NCI-H2227 (cell line): ENCODE results near the gene ATP6V1B1.
"Not testable (repeated sequence)": the region's sequence is repeated elsewhere in the genome, so short reads cannot be mapped to it uniquely, and the experiment has no call there.

Experiments
- DNase-seq: peaks from one replicate; lab custom pipeline; 2025; ENCODE audit not compliant: unreplicated experiment; lab: John Stamatoyannopoulos, UW

The ATP6V1B1 gene

DNA sequence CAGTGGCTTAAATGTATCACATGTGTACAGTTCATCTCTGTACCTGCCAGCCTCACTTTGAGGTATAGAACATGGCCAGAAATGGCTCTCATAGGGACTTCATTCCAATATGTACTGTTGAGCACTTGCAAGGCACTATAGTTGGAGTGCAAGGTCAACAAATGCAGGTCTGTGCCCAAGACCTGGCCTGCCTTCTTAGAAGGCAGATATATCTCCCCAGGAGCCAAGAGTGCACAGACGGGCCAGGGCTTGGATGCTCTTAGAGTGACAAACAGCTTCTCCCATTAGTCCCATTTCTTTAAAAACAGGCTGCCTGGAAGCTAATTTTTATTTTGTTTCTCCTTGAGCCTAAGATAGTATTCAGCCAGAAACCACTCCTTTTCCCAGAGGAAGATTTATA lies 51.7 kb downstream of the ATP6V1B1 start:
- no peak for DNase-seq

DNA sequence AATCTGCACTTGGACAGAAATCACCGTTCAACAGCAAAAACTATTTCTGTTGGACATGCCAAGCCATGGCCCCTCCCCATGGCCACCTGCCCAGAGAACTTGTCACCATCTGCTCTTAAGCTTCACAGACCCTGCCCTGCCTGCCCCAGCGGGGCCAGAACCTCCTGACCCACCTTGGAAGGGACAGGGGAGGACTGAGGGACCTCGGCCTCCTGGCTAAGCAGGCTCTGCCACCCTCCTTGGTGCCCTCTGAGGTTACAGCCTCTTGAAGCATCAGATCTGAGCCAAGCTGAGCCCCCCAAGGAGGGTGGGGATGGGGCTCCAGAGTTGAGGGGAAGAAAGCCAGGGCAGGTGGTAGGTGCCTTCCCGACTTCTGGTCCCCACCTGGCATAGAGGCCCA lies 52.5 kb downstream of the ATP6V1B1 start:
- DNase-seq, result no peak

DNA sequence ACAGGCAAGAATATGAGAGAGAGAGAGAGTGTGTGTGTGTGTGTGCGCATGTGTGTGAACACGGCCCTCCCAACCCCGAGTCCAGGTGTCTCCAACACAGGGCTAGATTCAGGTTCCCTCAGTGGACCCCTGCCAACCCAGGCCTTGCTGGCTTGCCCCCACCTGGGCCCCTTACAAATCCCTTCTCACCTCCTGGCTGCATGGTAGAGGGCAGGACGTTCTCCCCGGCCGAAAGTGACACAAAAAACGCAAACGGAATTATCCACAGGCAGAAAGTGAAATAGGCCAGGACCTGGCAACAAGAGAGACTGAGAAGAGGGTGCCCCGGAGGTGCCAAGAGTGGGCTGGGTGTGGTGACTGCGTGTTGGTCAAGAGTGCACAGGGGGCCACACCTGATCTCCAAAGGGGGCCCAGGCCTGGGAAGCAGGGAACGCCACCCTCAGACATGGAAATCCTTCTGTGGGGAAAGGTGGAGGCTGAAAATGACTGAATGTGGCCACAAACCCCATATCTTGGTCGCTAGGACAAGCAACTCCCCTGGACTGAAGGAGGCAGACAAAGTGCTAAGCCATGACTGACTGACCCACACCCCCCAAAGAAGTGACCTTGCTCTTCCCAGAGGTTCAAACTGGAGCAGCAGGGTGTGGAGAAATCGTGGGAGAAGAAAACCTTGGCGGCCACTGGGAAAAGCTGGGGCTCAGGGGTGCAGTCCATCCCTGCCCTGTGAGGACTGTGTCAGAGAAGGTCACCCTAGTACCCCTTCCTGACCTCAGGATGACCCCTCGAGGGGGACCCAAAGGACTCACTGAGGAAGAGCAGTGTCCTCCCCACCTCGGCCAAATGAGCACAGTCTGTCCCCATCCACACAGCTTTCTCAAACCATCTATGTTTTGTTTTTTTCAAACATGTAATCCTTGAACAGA lies 53.3 kb downstream of the ATP6V1B1 start:
- DNase-seq, result no peak

DNA sequence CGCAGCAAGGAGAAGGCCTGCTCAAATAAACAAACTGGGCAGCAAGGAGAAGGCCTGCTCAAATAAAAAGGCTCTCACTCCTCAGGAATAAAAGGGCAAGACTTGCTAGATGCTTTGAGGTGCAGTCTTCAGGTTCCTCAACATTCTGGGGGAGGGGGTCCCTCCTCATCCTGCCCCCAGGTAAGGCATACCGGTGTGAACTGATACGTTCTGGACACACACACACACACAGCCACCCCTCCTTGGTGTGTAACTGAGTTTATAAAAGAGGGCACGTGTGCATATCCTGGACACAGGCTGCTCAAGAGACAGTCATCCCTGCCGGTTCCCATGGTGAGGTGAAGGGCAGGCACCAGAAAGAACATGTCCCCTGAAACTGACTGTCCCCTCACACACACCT lies 54.5 kb downstream of the ATP6V1B1 start:
- no peak for DNase-seq

DNA sequence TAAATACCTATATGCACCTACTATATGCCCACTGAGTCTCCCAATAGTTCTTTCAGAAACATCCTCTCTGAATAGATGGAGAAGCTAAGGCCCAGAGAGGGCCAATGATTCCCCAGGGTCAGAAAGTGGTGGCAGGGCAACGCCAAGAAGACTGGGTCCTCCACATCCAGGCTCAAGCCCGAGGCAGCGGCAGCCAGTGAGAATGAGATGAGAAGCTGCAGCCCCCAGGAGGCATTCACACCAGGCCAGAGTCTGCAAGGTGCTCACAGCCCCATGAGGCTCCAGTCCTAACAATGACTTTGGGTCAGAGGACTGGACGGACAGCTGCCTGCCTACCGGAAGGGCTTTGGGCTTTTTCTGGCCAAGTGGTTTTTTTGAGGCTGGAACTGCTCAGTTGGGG lies 55.4 kb downstream of the ATP6V1B1 start:
- DNase-seq, result no peak

DNA sequence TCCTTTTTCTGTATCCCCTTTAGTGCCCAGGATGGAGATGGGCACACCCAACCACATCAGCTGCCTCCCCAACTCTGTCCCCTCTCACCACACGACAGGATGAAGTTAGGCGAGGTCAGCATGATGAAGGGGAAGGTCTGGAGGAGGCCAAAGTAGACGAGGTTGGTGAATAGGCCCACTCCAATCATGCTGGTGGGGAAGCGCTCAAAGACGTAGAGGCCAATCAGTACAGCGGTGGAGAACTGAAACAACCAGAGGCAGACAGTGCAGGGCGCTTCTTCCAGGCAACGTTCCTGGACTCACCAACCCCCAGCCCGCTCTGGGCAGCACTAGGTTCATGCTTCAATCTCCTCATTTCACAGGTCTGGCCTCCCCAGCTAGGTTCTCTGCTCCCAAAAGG lies 56.0 kb downstream of the ATP6V1B1 start:
- DNase-seq, result no peak

DNA sequence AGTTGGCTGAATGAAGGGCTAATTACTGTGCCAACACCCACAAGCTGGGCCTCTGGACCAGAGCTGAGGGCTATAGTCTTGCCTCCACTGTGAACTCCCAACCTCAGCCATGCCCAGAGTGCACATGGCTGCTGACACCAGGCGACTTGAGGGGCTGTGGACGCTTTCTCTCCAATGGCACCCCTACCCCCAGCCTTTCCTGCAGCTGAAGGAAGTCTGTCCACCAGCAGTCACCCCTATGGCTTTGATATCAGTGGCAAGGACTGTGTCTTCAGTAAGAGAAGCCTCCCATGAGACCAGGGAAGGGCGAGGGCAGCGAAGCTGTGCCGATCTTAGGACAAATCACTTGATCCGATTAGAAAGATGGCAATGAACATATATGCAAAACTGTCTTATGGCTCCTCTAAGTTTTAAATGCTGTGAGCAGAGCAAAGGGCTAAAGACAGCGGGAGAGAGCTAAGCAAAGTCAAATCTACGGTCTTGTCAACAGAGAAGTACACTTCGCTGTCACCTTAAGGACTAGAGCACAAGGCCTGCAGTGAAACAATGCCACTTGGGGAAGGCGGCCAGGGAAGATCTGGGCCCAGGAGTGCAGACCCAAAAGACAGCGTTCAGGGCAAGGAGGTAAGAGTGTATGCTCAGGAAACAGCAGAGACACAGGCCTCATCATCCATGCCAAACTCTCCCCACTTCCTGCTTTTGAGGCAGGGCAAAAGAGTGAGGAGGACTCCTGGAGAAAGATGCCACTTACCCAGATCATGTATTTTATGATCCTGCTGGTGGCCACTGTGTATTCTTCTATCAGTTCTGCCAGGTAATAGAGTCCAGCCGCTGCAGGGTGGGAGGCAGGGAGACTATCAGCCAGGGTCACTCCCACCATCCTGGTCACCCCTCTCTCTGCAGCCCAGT lies 57.5 kb downstream of the ATP6V1B1 start:
- DNase-seq, result no peak

DNA sequence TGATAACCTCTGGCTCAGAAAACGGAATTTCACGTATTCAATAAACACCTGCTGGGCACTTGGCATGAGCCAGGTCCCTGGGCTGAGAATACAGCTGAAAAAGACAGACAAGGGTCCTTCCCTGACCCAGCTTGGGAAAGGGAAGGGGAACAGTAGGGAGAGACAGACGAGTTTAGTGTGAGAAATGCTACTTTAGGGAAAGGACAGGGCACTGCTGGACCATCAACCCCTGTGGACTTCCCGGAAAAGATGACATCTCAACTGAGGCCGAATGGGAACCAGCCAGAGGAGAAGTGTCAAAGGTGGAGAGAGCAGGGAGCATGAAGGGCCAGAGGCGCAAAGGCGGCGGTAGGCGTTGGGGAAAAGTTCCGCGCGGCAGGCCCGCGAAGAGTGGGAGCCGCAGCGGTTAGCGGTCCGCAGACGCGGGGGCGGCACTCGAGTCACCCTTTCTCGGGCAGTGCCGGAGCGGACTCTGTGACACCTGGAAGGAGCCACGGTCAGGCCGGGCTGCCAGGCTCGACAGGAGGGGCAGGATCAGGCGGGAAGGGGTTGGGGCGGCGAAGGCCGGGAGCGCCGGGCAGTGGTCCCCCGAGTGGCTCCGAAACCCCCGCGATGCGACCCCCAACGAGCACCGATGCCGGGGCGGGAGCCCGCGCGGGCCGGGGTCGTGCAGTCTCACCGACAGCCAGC lies 58.5 kb downstream of the ATP6V1B1 start:
- DNase-seq, result peak; percentile 26

DNA sequence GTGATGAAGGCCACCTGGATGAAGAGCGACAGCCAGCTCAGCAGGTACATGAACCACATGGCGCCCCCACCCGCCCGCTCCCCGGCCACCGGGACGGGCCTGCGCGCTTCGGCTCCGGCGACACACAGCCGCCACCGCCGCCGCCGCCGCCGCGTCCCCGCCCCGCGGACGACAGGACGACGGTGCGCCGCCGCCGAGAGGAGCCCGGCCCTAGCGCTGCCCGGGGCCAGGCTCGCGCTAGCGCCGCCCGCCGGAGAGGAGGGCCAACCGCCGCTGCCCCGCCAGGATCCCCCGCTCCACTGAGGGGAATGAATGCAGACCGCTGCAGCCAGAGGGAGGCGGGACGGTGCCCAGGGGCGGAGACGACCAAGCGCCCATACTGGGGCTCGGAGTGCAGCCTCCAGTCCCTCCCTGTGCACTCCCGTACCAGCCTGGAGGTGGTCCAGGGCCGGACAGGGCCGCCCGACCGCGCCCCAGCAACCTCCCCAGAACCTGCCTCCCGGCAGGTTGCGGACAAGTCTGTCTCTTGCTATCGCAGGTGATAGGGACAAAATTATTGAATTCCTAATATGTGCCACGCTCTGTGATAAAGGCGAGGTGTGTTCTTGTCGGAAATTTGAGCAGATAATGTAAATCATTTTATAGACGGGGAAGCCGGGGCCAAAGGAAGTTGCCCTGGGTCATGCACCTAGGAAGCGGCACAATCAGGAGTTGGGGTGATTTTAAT lies 59.2 kb downstream of the ATP6V1B1 start, which contains the start of gene TEX261:
TEX261 (minus strand) TSS at position 175 of the 727 bp plus-strand sequence; CDS start at position 59, 116 bp downstream.
- DNase-seq, result peak; percentile 94

DNA sequence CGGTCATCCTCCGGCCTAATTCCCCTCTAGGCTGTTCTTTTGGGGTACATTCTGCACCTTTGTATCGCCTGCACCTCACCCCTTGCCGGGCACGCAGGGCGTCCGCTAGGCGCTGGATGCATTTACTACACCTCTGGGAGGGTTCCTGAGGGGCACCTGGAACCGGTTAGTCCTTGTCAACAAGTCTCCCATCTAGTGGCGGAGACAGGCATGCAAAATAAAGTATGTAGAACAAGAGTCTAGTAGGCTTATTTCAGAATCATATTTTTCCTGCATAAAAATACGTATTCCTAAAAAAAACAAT lies 59.7 kb downstream of the ATP6V1B1 start:
- peak; percentile 63 for DNase-seq

DNA sequence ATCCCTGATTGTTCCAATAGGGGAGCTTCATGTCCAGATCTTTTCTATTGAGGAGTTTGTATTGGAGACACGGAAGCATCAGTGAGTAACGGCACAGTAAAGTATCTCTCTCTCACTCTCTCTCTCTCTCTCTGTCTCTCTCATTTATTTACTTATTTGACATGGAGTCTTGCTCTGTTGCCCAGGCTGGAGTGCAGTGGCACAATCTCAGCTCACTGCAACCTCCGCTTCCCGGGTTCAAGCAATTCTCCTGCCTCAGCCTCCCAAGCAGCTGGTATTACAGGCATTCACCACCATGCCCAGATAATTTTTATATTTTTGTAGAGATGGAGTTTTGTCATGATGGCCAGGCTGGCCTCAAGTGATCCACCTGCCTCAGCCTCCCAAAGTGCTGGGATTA lies 63.2 kb downstream of the ATP6V1B1 start:
- DNase-seq, result not testable (repeated sequence)

DNA sequence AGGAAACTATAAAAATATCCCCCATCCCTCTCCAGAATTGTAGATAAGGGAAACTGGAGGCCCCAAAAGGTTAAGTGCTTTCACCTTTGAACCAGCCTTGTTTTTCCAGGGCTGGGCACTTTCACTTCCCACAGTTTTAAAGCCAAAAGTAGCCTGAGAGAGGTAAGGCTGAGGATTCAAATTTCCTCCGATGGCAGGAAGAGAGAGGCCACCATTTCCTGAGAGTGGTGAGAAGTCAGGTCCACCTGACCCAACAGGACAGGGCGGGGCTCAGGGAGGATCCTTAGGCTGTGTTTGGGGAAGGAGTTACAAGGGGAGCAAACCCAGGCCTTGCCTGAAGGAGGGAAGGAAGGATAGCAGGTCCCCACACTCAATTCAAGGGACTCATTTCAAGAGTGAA lies 63.7 kb downstream of the ATP6V1B1 start:
- DNase-seq, result no peak

DNA sequence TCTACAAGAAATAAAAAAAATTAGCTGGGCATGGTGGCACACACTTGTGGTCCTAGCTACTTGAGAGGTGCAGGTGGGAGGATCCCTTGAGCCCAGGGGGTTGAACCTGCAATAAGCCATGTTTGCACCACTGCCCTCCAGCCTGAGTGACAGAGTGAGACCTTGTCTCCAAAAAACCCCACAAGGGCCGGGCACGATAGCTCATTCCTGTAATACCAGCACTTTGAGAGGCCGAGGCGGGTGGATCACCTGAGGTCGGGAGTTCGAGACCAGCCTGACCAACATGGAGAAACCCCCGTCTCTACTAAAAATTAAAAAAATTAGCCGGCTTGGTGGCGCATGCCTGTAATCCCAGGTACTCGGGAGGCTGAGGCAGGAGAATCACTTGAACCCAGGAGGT lies 64.2 kb downstream of the ATP6V1B1 start:
- DNase-seq, result not testable (repeated sequence)

DNA sequence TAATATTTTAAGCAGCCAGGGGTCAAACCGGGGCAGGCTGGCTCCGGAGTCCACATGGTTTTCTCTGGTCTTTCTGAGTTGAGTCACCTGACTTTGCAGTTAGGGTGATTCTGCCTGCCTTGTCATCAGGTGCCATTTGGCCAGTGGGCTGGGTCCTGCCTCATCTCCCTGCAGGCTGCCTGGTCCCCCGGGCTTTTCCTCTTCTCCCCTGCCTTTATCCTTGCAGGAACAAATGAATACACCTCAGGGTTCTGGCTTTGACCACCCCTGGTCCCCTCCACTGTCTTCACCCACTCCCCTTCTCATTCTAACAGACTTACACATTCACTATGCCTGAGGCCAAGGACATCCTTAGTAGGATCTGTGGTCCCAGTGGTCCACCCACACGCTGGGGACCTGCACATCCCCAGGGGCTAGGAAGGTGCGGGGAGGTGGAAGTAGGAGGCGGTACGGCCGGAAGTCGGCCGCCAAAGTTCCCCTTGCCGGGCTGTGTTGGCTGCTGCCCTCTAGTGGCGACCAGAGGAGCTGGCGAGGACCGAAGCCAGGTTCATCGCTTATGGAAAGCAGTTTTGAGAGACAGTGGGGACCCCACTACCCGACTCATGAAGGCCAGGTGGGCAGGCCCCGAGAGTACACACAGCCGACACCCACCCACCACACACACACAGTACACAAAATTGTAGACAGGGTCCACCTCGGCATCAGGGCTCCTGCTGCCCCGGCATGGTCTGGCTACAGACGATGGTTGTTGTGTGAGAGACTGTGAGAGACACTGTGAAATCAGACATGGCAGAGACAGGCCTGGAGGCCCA lies 65.3 kb downstream of the ATP6V1B1 start:
- DNase-seq, result peak; percentile 79

DNA sequence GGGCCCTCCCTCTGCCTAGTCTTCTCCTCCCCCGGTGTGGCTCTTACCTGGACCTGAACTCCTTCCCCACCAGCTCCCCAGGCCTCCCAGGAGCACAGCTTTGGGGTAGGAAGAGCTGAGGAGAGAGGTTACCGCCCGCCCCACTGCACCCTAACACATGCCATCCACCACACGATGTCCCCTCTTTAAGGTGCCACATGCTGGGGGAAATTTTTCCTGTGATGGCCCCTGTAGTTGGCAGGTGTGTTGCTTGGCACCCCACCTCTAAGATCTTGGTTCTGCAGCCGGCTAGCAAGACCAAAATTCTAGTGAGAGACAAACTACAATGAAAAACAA lies 65.9 kb downstream of the ATP6V1B1 start:
- no peak for DNase-seq

DNA sequence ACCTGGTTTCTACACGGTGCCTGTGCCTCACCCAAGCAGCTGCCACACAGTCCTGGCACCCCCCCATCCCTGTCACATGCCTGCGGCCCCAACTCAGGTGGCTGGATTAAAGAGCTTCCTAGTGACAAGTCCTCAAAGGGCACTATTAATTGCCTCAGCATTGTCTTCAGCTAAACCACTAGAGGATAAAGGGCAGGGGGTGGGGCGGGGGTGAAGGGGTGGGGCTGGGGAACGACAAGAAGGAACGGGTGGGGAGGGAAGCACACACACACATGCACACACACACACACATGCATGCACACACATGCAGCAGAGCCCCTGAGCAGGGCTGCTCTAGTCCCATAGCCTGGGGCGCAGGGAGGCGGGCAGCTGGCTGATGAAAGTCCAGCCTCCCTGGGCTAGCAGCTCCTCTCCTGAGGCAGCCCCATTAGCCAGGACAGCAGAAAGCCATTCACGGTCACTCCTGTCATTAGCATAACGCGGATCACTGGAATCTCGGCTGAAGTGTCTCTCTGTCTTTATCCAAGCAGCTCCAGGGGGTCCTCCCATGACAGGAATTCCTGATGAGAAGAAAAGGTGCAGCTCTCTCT lies 66.4 kb downstream of the ATP6V1B1 start:
- peak; percentile 70 for DNase-seq

DNA sequence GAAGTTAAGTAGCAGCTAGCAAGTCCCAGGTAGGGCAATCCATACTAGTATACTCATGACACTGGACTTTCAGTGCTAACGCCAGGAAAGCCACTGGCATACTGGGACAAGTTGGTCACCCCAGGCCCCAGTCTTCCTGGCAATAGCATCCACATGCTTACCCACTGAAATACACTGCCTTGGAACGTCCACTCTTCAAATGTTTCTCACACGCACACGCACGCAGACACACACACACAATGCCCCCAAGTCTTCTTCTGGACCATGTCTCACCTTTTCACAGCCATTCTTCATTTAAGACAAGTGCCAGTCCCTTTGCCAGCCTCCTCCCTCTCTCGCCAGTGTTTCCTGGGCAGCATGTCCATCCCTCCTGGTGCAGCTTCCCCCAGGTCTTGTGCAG lies 67.7 kb downstream of the ATP6V1B1 start:
- no peak for DNase-seq

DNA sequence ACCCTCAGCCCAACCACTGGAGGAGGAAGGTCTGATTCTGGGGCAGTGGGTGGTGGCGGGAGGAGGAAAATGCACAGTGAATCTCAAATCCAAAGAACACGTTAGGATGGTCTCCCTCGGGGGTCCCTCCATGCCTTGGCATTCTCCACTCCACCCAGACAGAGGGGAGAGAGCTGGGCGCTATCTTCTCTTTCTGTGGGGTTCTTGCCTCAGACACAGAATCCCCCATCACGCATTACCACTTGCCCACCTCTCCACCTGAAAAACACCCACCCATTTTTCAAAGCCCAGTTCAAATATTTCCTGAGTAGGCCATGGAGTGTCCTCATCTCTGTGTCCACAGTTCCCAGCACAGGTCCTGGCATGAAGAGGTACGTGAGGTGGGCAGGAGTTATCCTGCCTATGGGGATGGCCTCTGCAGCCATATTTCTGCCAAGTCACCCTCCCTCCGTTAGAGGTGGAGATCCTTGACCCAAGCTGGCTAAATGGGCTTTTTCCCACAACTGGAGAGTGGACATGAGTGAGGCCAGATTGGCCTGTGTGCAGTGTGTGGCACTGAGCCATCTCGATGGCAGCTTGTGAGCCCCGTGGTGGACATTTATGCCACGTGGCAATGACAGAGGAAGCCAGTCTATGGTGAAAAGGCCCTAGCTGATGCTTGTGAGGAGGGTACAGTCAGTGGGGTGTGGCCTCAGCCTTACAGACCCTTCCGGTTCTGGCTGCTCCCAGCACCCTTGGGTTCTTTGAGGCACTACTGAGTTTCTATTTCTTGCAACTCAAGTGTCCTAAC lies 68.5 kb downstream of the ATP6V1B1 start:
- DNase-seq, result no peak

DNA sequence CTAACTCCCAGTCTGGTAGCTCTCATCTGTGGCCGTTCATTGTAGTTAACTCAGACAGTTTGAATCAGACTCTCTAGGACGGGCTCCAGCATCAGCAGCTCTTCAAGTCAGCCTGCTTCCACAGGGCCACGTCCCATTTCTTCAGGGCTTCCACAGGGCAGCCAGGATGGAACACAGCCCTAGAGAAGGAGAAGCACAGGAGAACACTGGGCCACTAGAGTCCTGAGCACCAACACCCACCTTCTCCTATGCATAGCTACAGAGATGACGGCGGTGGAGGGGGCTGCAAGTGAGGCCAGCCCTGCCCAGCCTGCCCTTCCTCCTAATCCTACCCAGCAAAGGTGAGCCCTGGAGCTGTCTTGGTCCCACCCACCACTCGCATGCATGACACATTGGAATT lies 69.2 kb downstream of the ATP6V1B1 start:
- no peak for DNase-seq
